GM12878 (cell line): ENCODE data around the gene PELI2. TPM values are rescaled to one million over a fixed set of nuclear protein-coding genes. Genes with fewer than 3 reads are reported as not detected.

Source experiments
- ATAC-seq: fragments of 200-7000 bp; cut with Tn5 transposase; 3 replicates; pipeline ENCODE4 v1.9.1; 2020; ENCODE audit warnings: mild to moderate bottlenecking, moderate library complexity
- BruUV-seq: library from RNA; stranded (reverse); fragments of 400-500 nt; replicated peaks from 2 replicates; lab custom pipeline; 2021; lab: Mats Ljungman, UMichigan
- CTCF ChIA-PET: fragments of 300-600 bp; sonication (Branson Sonifier 250); formaldehyde crosslinking; extraction: SDS; loops from one replicate; lab custom pipeline; 2021; ENCODE audit warnings: inconsistent platforms; lab: Yijun Ruan, JAX
- POLR2A ChIA-PET: fragments of 350-600 bp; formaldehyde crosslinking; extraction: SDS; loops from one replicate; lab custom pipeline; 2021; ENCODE audit warnings: inconsistent platforms; lab: Charles Lee
- RAD21 ChIA-PET: fragments of 300-600 bp; sonication (Branson Sonifier 250); formaldehyde crosslinking; loops from one replicate; lab custom pipeline; 2023; ENCODE audit warnings: antibody characterized with exemption; ENCODE audit not compliant: unreplicated experiment; lab: Charles Lee
- SMC1A ChIA-PET: fragments of 300-600 bp; sonication (Branson Sonifier 250); formaldehyde crosslinking; loops from one replicate; lab custom pipeline; 2023; ENCODE audit not compliant: unreplicated experiment, uncharacterized antibody; lab: Charles Lee
- DNase-seq: peaks from one replicate; pipeline ENCODE4 v3.0.0-alpha.2; 2011; ENCODE audit warnings: low read depth, low spot score
- FAIRE-seq: peaks from 3 replicates; lab custom pipeline; 2011; peaks lifted over from hg19 to GRCh38; lab: Jason Lieb, UNC
- H2AFZ ChIP-seq: 2 replicates; pipeline ENCODE4 v1.6.0; 2011; ENCODE audit warnings: low read depth, low read length, control low read depth; ENCODE audit not compliant: control insufficient read depth
- H3K27ac ChIP-seq: 2 replicates; pipeline ENCODE4 v1.5.1; 2011; ENCODE audit warnings: control low read depth; ENCODE audit not compliant: control insufficient read depth, insufficient read depth
- H3K27me3 ChIP-seq, 2 experiments: replicated peaks in 1 of 2; 2 replicates each; pipeline versions ENCODE4 v1.6.0 to v1.6.1; 2011; ENCODE audit warnings: low read length in 1 of 2; ENCODE audit not compliant: control insufficient read depth in 2 of 2, insufficient read depth in 2 of 2
- H3K36me3 ChIP-seq, 2 experiments: 2 replicates each; pipeline ENCODE4 v1.5.1; 2011; ENCODE audit warnings: low read length in 1 of 2; ENCODE audit not compliant: control insufficient read depth in 2 of 2, insufficient read depth in 2 of 2
- H3K4me1 ChIP-seq: 2 replicates; pipeline ENCODE4 v1.6.1; 2011; ENCODE audit warnings: mild to moderate bottlenecking, low read length, moderate library complexity, mixed read lengths; ENCODE audit not compliant: control insufficient read depth, insufficient read depth
- H3K4me2 ChIP-seq: 2 replicates; pipeline ENCODE4 v1.6.0; 2011; ENCODE audit warnings: control low read depth; ENCODE audit not compliant: control insufficient read depth, insufficient read depth
- H3K4me3 ChIP-seq: fragments of 200-600 bp; sonication (generic); 2 replicates; pipeline ENCODE4 v1.5.1; 2016
- H3K79me2 ChIP-seq: 2 replicates; pipeline ENCODE4 v1.6.0; 2011; ENCODE audit warnings: low read length; ENCODE audit not compliant: control insufficient read depth, insufficient read depth
- H3K9ac ChIP-seq: 2 replicates; pipeline ENCODE4 v1.8.0; 2011; ENCODE audit warnings: low read length, control low read depth, mixed read lengths; ENCODE audit not compliant: control insufficient read depth, insufficient read depth
- H3K9me3 ChIP-seq: replicated peaks from 3 replicates; pipeline ENCODE4 v1.5.1; 2011; ENCODE audit warnings: mild to moderate bottlenecking, low read length; ENCODE audit not compliant: control insufficient read depth, insufficient read depth
- H4K20me1 ChIP-seq: 2 replicates; pipeline ENCODE4 v1.6.0; 2011; ENCODE audit not compliant: control insufficient read depth, insufficient read depth
- CBX3 ChIP-seq: fragments of 200-600 bp; sonication (generic); IDR thresholded peaks from 2 replicates; pipeline ENCODE4 v1.6.1; 2016; ENCODE audit warnings: low read depth, borderline replicate concordance
- EED ChIP-seq: sonication (generic); IDR thresholded peaks from 2 replicates; pipeline ENCODE4 v1.6.1; 2016; ENCODE audit warnings: antibody characterized with exemption, low read depth
- MTA3 ChIP-seq: IDR thresholded peaks from 2 replicates; pipeline ENCODE4 v1.6.1; 2012; ENCODE audit warnings: low read length, inconsistent platforms, borderline replicate concordance
- MYC ChIP-seq: IDR thresholded peaks from 2 replicates; pipeline ENCODE4 v1.6.1; 2011; ENCODE audit warnings: mild to moderate bottlenecking, low read length, moderate library complexity, inconsistent platforms; ENCODE audit not compliant: insufficient read depth, insufficient replicate concordance, insufficient read length, severe bottlenecking
- NFYA ChIP-seq: IDR thresholded peaks from 2 replicates; pipeline ENCODE4 v1.6.1; 2011; ENCODE audit warnings: low read depth, mild to moderate bottlenecking, low read length, improper control_type of control experiment, borderline replicate concordance
- TBL1XR1 ChIP-seq: IDR thresholded peaks from 2 replicates; pipeline ENCODE4 v1.6.1; 2012; ENCODE audit warnings: low read depth, low read length, improper control_type of control experiment
- WGBS: methylation state at CpG from one replicate; pipeline ENCODE4 v1.1.6; 2016; ENCODE audit warnings: low lambda C conversion rate; ENCODE audit not compliant: insufficient replicate concordance, insufficient coverage; ENCODE audit errors: missing lambda C conversion rate; 5-methylcytosine and 5-hydroxymethylcytosine counted together
- in situ Hi-C: fragments of 300-500 bp; cut with MboI; formaldehyde crosslinking; loops from 9 replicates; pipeline ENCODE4 v1.14.3; 2018; ENCODE audit warnings: mixed read lengths
- intact Hi-C: fragments of 100-400 bp; cut with micrococcal nuclease; formaldehyde crosslinking; loops from one replicate; pipeline ENCODE4 v1.14.2; 2022; ENCODE audit not compliant: unreplicated experiment
- polyA plus RNA-seq, 11 experiments: library from polyadenylated mRNA; depleted of rRNA in 4 of 11; unstranded in 6 of 11; stranded (reverse) in 5 of 11; fragments of >200 nt; fragmentation: Nextera tagmentation in 4 of 11; fragmentation: Illumina TruSeq in 1 of 11; extraction: Ambion mirVana in 4 of 11; extraction: Trizol in 1 of 11; gene quantifications; 1 replicate in 1 of 11; 2 replicates in 10 of 11; pipeline versions ENCODE4 v1.2.1 to v1.2.3, GENCODE V29; 2011 to 2016; ENCODE audit warnings: inconsistent platforms in 2 of 11, missing spikeins in 2 of 11, low read depth in 1 of 11
- total RNA-seq, 4 experiments: library from RNA; depleted of rRNA in 3 of 4; stranded (reverse); fragments of >200 nt in 3 of 4; fragmentation: Illumina TruSeq in 1 of 4; extraction: Trizol in 1 of 4; gene quantifications; 2 replicates each; pipeline versions ENCODE4 v1.2.1 to v1.2.3, GENCODE V29; 2013 to 2021
- TF ChIP-seq, protein P1 (sequence below): fragments of 150-350 bp; IDR thresholded peaks from 2 replicates; pipeline ENCODE4 v1.6.1; 2014; ENCODE audit warnings: mild to moderate bottlenecking, low read depth, low read length
- TF ChIP-seq, protein P2 (sequence below): IDR thresholded peaks from 2 replicates; pipeline ENCODE4 v1.6.1; 2011; ENCODE audit warnings: mild to moderate bottlenecking, low read depth, low read length, moderate library complexity; ENCODE audit not compliant: insufficient replicate concordance
- TF ChIP-seq, protein P3 (sequence below): fragments of 450-650 bp; IDR thresholded peaks from 2 replicates; pipeline ENCODE4 v1.6.1; 2017; ENCODE audit warnings: borderline replicate concordance

Gene PELI2
- total and polyA plus RNA-seq, 10 of the 15 experiments (the other 5 are each of a cell fraction or from before 2014, with no cell fraction given) = under 0.01 to 0.10 (median 0.01) TPM; not detected in 3

DNA sequence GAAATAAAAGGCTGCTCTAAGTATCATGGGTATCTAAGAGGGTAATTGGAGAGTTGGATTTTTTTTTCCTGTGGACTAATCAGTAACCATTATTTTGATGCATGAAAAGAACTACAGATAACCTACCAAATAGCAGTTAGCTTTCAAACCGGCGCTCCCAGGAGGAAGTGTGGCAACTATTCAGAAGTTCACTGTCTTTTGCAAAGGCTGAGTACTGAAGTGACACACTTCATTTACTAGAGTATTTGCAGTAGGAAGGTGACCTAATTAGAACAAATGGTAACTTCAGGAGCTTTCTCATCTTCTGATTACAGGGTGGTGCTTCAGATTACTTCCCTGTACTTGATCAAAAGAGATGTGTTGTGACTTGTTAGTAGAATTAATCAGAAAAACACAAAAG, 87.7 kb downstream of the PELI2 start (continued):
- TF ChIP-seq, protein P1, sequence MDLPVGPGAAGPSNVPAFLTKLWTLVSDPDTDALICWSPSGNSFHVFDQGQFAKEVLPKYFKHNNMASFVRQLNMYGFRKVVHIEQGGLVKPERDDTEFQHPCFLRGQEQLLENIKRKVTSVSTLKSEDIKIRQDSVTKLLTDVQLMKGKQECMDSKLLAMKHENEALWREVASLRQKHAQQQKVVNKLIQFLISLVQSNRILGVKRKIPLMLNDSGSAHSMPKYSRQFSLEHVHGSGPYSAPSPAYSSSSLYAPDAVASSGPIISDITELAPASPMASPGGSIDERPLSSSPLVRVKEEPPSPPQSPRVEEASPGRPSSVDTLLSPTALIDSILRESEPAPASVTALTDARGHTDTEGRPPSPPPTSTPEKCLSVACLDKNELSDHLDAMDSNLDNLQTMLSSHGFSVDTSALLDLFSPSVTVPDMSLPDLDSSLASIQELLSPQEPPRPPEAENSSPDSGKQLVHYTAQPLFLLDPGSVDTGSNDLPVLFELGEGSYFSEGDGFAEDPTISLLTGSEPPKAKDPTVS = no peak
- no peak for TF ChIP-seq MYC
- no peak for TF ChIP-seq TBL1XR1
- no peak for TF ChIP-seq CBX3
- TF ChIP-seq, protein P2, sequence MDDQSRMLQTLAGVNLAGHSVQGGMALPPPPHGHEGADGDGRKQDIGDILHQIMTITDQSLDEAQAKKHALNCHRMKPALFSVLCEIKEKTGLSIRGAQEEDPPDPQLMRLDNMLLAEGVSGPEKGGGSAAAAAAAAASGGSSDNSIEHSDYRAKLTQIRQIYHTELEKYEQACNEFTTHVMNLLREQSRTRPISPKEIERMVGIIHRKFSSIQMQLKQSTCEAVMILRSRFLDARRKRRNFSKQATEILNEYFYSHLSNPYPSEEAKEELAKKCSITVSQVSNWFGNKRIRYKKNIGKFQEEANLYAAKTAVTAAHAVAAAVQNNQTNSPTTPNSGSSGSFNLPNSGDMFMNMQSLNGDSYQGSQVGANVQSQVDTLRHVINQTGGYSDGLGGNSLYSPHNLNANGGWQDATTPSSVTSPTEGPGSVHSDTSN = no peak

DNA sequence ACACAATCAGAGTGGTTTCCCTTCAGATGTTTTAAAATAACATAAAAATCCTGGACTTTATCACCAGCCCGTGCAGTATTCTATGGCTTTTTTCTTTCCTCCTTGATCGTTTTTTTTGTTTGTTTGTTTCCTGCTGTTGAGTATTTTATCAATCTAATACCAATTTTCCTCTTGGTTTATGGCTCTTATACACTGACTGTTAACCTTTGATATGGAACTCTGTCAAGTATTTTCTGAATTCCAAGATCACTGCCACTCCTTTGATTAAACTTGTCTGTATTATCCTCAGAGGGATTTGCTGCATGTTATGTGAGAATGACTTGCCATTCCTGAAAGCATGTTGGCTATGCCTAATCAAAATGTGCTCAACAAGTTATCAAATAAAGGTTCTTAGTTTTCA, 88.4 kb downstream of the PELI2 start:
- H3K4me2 ChIP-seq = no peak overlapping the region
- RAD21 ChIA-PET = interaction anchor here (0.5 kb wide), 1 partner anchor 519 kb away, joined by 3 read pairs; no protein-coding TSS in a partner anchor
- TF ChIP-seq, protein P3, sequence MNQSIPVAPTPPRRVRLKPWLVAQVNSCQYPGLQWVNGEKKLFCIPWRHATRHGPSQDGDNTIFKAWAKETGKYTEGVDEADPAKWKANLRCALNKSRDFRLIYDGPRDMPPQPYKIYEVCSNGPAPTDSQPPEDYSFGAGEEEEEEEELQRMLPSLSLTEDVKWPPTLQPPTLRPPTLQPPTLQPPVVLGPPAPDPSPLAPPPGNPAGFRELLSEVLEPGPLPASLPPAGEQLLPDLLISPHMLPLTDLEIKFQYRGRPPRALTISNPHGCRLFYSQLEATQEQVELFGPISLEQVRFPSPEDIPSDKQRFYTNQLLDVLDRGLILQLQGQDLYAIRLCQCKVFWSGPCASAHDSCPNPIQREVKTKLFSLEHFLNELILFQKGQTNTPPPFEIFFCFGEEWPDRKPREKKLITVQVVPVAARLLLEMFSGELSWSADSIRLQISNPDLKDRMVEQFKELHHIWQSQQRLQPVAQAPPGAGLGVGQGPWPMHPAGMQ = no peak
- TF ChIP-seq NFYA (no peak), EED (no peak), MTA3 (no peak)
- no TSS peak for BruUV-seq
- no peak overlapping the region for H2AFZ ChIP-seq
- ATAC-seq (no peak), DNase-seq (no peak), FAIRE-seq (no peak)
- CTCF ChIA-PET = no interaction called here
- in situ Hi-C loops = no loop called here
- POLR2A ChIA-PET = no interaction called here
- no peaks in the 10 kb centered on the region for H3K36me3 ChIP-seq
- H3K9me3 ChIP-seq = no peaks in the 10 kb centered on the region
- intact Hi-C loops = no loop called here
- H3K27me3 ChIP-seq = no peaks in the 10 kb centered on the region; a peak in 1 of 4 replicates
- no peak overlapping the region for H3K9ac ChIP-seq
- no peaks in the 10 kb centered on the region for H4K20me1 ChIP-seq
- H3K4me3 ChIP-seq = no peak overlapping the region
- SMC1A ChIA-PET = interaction anchor here (0.5 kb wide), 1 partner anchor 233 kb away, joined by 5 read pairs; no protein-coding TSS in a partner anchor
- H3K4me1 ChIP-seq = 0 out of 2 replicates have a peak, but pooled peaks cover 3% of the 10 kb centered on the region
- no peak overlapping the region for H3K27ac ChIP-seq
- no peaks in the 10 kb centered on the region for H3K79me2 ChIP-seq
- 21% methylated on average over 2 of the region's 2 CpGs for WGBS
